ENCODE results near the gene MAOA. TPM values are rescaled to one million over a fixed set of nuclear protein-coding genes. Genes with fewer than 3 reads are reported as not detected.
A peak's percentile ranks its signal among the peaks of the same experiment; 100 is the strongest.

Gene MAOA
- total RNA-seq, 2 donors from 2014 or later: 0.38 to 4.7 TPM

GRCh38 chrX:43655151-43656004 lies 721 bp upstream of the MAOA start:
- H3K9me3 Mint-ChIP-seq: peaks cover 11% of the 10 kb centered on the region
- DNase-seq: peak; percentile 81
- peaks cover 21% of the 10 kb centered on the region for H3K27me3 ChIP-seq (ENCODE audit: control insufficient read depth, insufficient read depth, low read length, poor library complexity, severe bottlenecking)
- H3K27ac ChIP-seq (ENCODE audit: low read depth, low read length): no peak overlapping the region
- H3K4me3 ChIP-seq (ENCODE audit: low read length): peak overlapping the region; percentile 79
- H3K4me1 ChIP-seq (ENCODE audit: control insufficient read depth, insufficient read depth, low read length): no peaks in the 10 kb centered on the region
- H3K9ac ChIP-seq (ENCODE audit: extremely low read depth, low read length, poor library complexity, severe bottlenecking): no peak overlapping the region
- TF ChIP-seq CTCF (conservative IDR thresholded peaks at IDR 0.05): peak; percentile 8
- H3K36me3 Mint-ChIP-seq (ENCODE audit: low read depth): no peaks in the 10 kb centered on the region
- WGBS, 2 experiments (ENCODE audit: insufficient coverage in 1 of 2, insufficient read length in 1 of 2): 0 to 1% methylated on average over 7 to 51 of the region's 51 CpGs
- no peaks in the 10 kb centered on the region for H3K36me3 ChIP-seq (ENCODE audit: control insufficient read depth, insufficient read depth, low read length)
- peak overlapping the region; percentile 41 for H3K27ac Mint-ChIP-seq
- H3K9me3 ChIP-seq (ENCODE audit: control insufficient read depth, low read length): no peaks in the 10 kb centered on the region
- peaks cover 14% of the 10 kb centered on the region for H3K27me3 Mint-ChIP-seq (ENCODE audit: insufficient read depth)
- peak overlapping the region; percentile 73 for H3K4me3 Mint-ChIP-seq
- H3K4me1 Mint-ChIP-seq: peaks cover 14% of the 10 kb centered on the region

DNA sequence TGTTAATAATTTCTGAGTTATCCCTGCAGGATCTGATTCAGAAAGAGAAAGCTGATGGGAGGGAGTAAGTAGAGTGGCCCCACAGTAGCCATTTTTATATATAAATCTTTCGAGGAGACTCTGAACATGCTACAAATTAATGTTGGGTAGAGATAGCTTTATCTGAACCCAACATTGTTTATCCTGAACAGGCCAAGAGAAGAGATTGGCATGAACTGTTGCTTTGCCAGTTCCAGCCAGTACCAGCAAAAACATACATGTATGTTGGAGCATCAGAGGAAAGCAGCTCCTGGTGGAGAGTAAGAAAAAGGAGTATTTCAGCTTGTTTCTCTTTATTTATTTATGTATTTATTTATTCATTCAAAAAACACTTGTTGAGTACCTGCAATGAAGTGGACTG lies 1.6 kb downstream of the MAOA start:
- H3K36me3 Mint-ChIP-seq (ENCODE audit: low read depth): no peaks in the 10 kb centered on the region
- H3K4me3 ChIP-seq (ENCODE audit: low read length): no peak overlapping the region

More for the DNA sequence above, 1.6 kb downstream of the MAOA start:
- H3K4me3 Mint-ChIP-seq: no peak overlapping the region
- no peak overlapping the region for H3K9ac ChIP-seq (ENCODE audit: extremely low read depth, low read length, poor library complexity, severe bottlenecking)
- peaks cover 11% of the 10 kb centered on the region for H3K9me3 Mint-ChIP-seq
- H3K27me3 ChIP-seq (ENCODE audit: control insufficient read depth, insufficient read depth, low read length, poor library complexity, severe bottlenecking): peaks cover 21% of the 10 kb centered on the region
- peaks cover 5% of the 10 kb centered on the region for H3K4me1 Mint-ChIP-seq
- H3K27ac ChIP-seq (ENCODE audit: low read depth, low read length): no peak overlapping the region
- no peaks in the 10 kb centered on the region for H3K36me3 ChIP-seq (ENCODE audit: control insufficient read depth, insufficient read depth, low read length)
- no peak for TF ChIP-seq CTCF (conservative IDR thresholded peaks at IDR 0.05)
- H3K27me3 Mint-ChIP-seq (ENCODE audit: insufficient read depth): peaks cover 14% of the 10 kb centered on the region
- no peak overlapping the region for H3K27ac Mint-ChIP-seq
- WGBS, 2 experiments (ENCODE audit: insufficient coverage in 1 of 2, insufficient read length in 1 of 2): 100% methylated on average over 1 of the region's 1 CpG; no CpG with 5 or more reads in 1 of the 2 experiments
- no peak for DNase-seq
- no peaks in the 10 kb centered on the region for H3K9me3 ChIP-seq (ENCODE audit: control insufficient read depth, low read length)
- H3K4me1 ChIP-seq (ENCODE audit: control insufficient read depth, insufficient read depth, low read length): no peaks in the 10 kb centered on the region

Measured in endodermal cell (in vitro differentiated cells).